ENCODE data around the gene SQOR.

GRCh38 chr15:45702041-45702440, 67.2 kb downstream of the SQOR start:
- TF ChIP-seq CTCF (IDR thresholded peaks at IDR 0.05; ENCODE audit: insufficient read depth, low read length) (no peak), GABPA (IDR thresholded peaks at IDR 0.05; ENCODE audit: low read depth) (no peak)
- TF ChIP-seq, protein P1, sequence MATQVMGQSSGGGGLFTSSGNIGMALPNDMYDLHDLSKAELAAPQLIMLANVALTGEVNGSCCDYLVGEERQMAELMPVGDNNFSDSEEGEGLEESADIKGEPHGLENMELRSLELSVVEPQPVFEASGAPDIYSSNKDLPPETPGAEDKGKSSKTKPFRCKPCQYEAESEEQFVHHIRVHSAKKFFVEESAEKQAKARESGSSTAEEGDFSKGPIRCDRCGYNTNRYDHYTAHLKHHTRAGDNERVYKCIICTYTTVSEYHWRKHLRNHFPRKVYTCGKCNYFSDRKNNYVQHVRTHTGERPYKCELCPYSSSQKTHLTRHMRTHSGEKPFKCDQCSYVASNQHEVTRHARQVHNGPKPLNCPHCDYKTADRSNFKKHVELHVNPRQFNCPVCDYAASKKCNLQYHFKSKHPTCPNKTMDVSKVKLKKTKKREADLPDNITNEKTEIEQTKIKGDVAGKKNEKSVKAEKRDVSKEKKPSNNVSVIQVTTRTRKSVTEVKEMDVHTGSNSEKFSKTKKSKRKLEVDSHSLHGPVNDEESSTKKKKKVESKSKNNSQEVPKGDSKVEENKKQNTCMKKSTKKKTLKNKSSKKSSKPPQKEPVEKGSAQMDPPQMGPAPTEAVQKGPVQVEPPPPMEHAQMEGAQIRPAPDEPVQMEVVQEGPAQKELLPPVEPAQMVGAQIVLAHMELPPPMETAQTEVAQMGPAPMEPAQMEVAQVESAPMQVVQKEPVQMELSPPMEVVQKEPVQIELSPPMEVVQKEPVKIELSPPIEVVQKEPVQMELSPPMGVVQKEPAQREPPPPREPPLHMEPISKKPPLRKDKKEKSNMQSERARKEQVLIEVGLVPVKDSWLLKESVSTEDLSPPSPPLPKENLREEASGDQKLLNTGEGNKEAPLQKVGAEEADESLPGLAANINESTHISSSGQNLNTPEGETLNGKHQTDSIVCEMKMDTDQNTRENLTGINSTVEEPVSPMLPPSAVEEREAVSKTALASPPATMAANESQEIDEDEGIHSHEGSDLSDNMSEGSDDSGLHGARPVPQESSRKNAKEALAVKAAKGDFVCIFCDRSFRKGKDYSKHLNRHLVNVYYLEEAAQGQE (IDR thresholded peaks at IDR 0.05; ENCODE audit: insufficient replicate concordance, low read depth), result no peak
